Epithelial cell of proximal tubule (primary cell): ENCODE measurements around the gene HECTD1. TPM values are rescaled to one million over a fixed set of nuclear protein-coding genes. Genes with fewer than 3 reads are reported as not detected.
"Not testable (repeated sequence)": the region's sequence is repeated elsewhere in the genome, so short reads cannot be mapped to it uniquely, and the experiment has no call there.

Experiments used
- DNase-seq: peaks from one replicate; pipeline ENCODE4 v3.0.0-alpha.2; 2011; ENCODE audit warnings: low read depth
- H3K4me3 ChIP-seq: 2 replicates; pipeline ENCODE4 v1.5.1; 2011; ENCODE audit warnings: low read depth, mild to moderate bottlenecking, low read length
- CTCF ChIP-seq: conservative IDR thresholded peaks from 2 replicates; pipeline ENCODE4 v1.5.1; 2012; ENCODE audit warnings: low read depth, mild to moderate bottlenecking, low read length
- total RNA-seq: library from RNA; depleted of rRNA; stranded (reverse); fragments of >200 nt; gene quantifications from 2 replicates; pipeline ENCODE4 v1.2.3, GENCODE V29; 2015

The HECTD1 gene
- total RNA-seq, 1 donor from 2014 or later: 101 TPM

- TF ChIP-seq CTCF: no peak
- no peak for DNase-seq
- H3K4me3 ChIP-seq: peak overlapping the region; percentile 91
These were observed 1.2 kb upstream of the HECTD1 start for GRCh38 chr14:31208546-31209424.

- H3K4me3 ChIP-seq: peak overlapping the region; percentile 91
- TF ChIP-seq CTCF: no peak
- no peak for DNase-seq
These were observed 272 bp downstream of the HECTD1 start for GRCh38 chr14:31207287-31207754.

GRCh38 chr14:31206536-31207286 lies 882 bp downstream of the HECTD1 start:
- DNase-seq: no peak
- H3K4me3 ChIP-seq: peak overlapping the region; percentile 91
- TF ChIP-seq CTCF: no peak

DNA sequence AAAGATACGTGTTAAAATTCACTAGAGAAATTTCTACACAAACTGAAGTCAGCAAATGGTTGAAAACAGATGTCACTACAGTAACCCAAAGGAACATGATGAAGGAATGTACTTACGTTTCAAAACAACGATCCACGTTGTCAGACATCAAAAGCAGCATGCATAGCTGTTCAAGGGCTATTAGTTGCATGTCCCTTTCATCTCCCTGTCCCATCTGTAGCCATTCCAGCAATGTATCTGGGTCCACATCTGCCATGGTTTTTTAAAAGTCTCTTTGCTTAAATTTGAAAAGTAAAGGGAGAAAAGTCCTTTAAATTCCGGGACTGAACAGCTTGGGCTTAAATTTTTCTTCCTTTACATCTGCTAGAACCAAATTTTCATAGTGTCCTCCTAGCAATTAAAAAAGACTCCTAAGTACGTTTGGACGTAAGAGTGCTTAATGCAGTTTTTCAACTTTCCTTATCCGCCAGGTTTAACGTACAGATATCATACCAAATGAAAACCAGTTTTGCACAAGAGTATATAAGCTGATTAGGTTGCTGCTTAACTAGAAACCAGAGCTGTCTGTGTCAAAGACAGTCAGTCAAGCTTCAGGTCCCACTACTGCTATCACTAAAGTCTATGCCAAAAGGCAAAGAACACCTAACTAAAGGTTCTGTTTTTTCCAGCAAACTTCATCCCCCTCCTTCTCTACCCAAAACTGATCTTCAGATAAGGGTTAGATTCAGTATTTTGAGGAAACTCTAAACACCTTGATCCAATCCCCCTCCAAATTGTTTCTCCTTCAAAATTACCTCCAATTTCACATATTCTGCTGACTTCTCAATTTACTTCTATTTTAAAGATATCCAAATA lies 1.7 kb downstream of the HECTD1 start:
- no peak for TF ChIP-seq CTCF
- peak overlapping the region; percentile 91 for H3K4me3 ChIP-seq
- DNase-seq: no peak

- no peak for TF ChIP-seq CTCF
- DNase-seq: no peak
- H3K4me3 ChIP-seq: peak overlapping the region; percentile 91
These were observed 2.7 kb downstream of the HECTD1 start for GRCh38 chr14:31204593-31205534.

- not testable (repeated sequence) for DNase-seq, H3K4me3 ChIP-seq
These were observed 3.5 kb downstream of the HECTD1 start for GRCh38 chr14:31203899-31204592.
